Astrocyte of the spinal cord (primary cell): Measurements from ENCODE around the gene WNT7B.

Source experiments
- DNase-seq: peaks from one replicate; pipeline ENCODE4 v3.0.0; 2011; ENCODE audit warnings: low read depth, low spot score
- H3K4me3 ChIP-seq: 2 replicates; pipeline ENCODE4 v1.5.1; 2011; ENCODE audit warnings: low read depth, mild to moderate bottlenecking, low read length, moderate library complexity
- in situ Hi-C: cut with HindIII; loops from 2 replicates; pipeline ENCODE4 v1.10.0; 2017; ENCODE audit warnings: low sequenced_read_pairs
- TF ChIP-seq, protein P1 (sequence below): IDR thresholded peaks from 2 replicates; pipeline ENCODE4 v1.5.1; 2012; ENCODE audit warnings: low read depth, mild to moderate bottlenecking, low read length, inconsistent platforms

The WNT7B gene

DNA sequence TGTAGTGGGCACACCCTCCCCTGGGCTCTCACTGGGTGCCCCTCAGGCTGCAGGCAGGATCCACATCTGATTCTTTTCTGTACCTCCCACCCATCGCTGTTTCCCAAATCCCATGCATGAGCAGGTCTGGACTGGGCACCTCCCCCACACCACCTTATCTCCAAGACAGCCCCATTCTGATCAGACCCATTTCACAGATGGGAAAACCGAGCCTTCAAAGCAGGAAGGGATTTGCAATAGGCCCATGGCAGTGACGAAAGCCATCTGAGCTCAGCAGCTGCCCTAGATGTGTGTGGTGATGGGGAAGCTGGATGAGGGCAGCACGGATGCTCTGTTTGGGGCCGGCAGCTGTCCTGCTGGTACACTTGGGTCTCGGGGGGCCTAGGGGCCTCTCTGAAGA is 41.4 kb downstream of the WNT7B start:
- TF ChIP-seq, protein P1, sequence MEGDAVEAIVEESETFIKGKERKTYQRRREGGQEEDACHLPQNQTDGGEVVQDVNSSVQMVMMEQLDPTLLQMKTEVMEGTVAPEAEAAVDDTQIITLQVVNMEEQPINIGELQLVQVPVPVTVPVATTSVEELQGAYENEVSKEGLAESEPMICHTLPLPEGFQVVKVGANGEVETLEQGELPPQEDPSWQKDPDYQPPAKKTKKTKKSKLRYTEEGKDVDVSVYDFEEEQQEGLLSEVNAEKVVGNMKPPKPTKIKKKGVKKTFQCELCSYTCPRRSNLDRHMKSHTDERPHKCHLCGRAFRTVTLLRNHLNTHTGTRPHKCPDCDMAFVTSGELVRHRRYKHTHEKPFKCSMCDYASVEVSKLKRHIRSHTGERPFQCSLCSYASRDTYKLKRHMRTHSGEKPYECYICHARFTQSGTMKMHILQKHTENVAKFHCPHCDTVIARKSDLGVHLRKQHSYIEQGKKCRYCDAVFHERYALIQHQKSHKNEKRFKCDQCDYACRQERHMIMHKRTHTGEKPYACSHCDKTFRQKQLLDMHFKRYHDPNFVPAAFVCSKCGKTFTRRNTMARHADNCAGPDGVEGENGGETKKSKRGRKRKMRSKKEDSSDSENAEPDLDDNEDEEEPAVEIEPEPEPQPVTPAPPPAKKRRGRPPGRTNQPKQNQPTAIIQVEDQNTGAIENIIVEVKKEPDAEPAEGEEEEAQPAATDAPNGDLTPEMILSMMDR = no peak
- no peak for DNase-seq
- in situ Hi-C loops = no loop called here
- H3K4me3 ChIP-seq = no peak overlapping the region

DNA sequence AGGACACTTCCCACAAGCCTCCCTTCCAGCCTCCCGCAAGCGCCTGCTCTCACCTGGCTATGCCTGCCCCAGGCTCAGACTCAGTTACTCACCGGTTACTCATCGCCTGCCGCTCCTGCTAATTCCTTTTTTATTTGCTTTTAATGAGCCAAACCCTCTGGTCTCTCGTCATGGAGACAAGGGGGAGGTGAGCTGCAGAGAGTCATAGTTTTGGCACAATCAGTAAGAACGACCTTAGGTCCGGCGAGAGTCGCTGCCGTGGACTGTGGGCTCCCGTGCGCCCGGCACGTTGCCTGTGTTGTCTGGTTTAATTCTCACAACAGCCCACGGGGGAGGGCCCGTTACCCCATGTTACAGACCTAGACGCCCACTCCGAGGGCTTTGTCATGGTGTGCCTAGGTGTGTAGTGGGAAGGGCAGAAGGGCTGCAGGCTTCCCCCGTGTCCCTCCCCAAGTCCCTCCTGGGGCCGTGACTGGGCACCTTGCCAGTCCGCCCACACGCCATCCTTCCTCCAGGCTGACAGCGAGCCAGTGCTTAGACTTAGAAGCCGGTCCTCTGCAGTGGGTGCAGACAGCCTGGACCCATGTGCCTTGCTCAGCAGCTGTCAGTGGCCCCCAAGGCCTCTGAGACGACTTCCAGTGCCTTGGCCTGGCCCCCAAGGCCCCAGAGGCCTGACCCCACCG is 42.2 kb downstream of the WNT7B start:
- TF ChIP-seq, protein P1 = no peak
- in situ Hi-C loops = no loop called here
- no peak overlapping the region for H3K4me3 ChIP-seq
- DNase-seq = peak; percentile 92

DNA sequence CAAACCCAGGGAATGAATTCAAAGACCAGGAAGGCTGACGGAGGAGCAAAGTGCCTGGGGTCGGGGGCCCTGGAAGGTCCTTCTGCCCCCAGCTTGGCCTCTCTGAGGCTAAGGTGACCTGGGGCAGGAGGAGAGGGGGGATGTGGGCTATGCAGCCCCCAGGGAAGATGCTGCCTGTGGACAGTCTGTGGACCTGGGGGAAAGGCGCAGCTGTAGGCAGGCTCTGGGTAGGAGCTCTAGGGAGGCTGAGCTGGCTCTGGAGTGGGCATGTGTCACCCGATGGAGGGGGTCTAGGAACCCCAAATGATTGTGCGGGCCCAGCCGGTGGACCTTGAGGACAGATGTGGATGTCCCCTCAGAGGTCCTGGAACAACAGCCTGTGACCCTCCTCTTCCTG is 42.8 kb downstream of the WNT7B start:
- DNase-seq = no peak
- TF ChIP-seq, protein P1 = no peak
- in situ Hi-C loops = no loop called here
- no peak overlapping the region for H3K4me3 ChIP-seq

DNA sequence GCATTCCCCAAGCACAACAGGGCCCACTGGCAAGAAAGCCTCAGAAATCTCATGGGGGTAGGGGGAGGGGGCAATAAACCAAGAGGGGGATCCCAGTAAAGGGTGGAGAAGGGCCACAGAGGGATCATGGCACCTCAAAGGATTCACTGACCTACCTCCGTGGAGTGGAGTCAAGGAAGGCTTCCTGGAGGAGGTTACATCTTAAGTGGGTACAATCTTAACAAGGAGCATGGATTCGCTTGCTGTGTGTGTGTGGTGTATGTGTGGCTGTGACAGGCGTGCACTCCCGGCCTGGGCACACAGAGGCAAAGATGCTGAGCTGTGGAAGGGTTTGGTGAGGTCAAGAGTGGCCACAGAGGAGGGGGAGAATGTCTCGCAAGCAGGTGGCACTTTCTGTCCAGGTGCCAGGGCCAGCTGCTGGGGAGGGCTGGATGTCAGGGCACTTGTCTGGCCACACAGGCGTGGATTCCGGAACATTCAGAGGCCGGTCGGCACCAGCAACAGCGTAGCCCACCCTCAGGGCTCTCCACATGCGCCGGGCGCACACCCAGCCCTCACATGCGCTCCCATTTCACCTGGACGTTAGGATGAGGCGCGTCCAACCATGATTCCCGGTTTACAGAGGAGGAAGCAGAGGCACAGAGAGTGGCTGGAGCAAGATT is 43.3 kb downstream of the WNT7B start:
- H3K4me3 ChIP-seq = no peak overlapping the region
- DNase-seq = no peak
- TF ChIP-seq, protein P1 = no peak
- in situ Hi-C loops = no loop called here

DNA sequence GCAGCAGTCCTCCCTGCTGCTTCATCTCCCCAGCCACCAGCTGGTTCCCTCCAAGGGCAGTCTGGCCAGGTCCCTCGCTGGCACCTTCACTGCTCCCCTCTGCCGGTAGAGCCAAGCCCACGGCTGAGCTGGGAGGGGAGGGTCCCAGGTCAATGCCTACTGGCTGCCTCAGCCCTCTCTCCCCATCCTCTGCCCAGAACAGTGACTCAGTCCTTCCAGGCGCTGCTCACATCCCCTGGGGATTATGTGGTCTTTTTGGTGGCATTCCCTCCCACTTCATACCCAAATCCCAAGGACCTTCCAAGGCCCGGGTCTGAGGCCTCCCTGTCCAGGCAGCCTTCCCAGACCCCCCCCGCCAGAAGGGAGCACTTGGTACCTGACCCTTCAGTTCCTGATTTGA is 44.9 kb downstream of the WNT7B start:
- TF ChIP-seq, protein P1 = no peak
- peak; percentile 46 for DNase-seq
- in situ Hi-C loops = no loop called here

DNA sequence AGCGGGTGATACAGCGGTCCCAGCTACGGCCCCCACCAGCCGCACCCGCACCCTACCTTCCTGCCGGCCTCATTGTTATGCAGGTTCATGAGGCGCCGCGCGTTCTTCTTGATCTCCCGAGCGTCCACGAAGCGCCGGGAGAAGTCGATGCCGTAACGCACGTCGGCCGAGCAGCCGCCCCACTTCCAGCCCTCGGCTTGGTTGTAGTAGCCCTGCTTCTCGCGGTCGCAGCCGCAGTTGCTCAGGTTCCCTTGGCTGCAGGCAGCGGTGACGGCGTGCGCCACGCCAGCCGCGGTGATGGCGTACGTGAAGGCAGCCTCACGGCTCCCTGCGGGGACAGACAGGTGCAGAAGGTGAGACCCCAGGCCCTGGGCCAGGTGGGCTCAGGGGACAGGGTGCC is 45.9 kb downstream of the WNT7B start:
- in situ Hi-C loops = no loop called here

More for the DNA sequence above, 44.9 kb downstream of the WNT7B start:
- H3K4me3 ChIP-seq = no peak overlapping the region

More for the DNA sequence above, 45.9 kb downstream of the WNT7B start:
- H3K4me3 ChIP-seq = no peak overlapping the region
- DNase-seq = no peak
- TF ChIP-seq, protein P1 = no peak
